Stimulated activated CD4-positive, alpha-beta T cell treated with anti-CD3 and anti-CD28 coated beads, Interleukin-2, amount 100 ng/mL, for 24 hours (primary cell): ENCODE measurements around the gene DIAPH1.

Experiments used
- DNase-seq, 2 donors: peaks; one replicate each; pipeline ENCODE4 v3.0.0-alpha.2; 2020

DIAPH1 gene

DNA sequence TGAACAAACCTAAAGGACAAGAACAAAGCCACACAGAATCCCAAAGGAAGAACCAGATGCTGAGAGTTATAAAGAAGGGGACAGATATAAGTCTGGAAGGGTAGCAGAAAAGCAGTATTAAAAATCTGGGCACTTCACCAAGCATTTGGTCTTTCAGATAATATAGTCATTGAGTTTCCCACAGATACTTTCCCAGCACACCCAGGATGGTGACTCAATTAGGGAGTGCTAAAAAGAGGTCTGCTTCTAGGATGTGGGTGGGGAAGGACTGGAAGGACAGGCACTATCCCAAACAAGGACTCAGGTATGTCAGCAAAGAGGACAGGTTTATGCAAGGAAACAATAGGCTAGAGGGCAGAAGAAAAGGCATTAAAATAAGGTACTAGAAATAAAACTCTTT lies 59.3 kb downstream of the DIAPH1 start:
- no peak for DNase-seq

GRCh38 chr5:141558150-141558549 lies 60.6 kb downstream of the DIAPH1 start:
- no peak for DNase-seq

GRCh38 chr5:141557681-141558136 lies 61.1 kb downstream of the DIAPH1 start:
- DNase-seq = peak; percentile 82 to 85

DNA sequence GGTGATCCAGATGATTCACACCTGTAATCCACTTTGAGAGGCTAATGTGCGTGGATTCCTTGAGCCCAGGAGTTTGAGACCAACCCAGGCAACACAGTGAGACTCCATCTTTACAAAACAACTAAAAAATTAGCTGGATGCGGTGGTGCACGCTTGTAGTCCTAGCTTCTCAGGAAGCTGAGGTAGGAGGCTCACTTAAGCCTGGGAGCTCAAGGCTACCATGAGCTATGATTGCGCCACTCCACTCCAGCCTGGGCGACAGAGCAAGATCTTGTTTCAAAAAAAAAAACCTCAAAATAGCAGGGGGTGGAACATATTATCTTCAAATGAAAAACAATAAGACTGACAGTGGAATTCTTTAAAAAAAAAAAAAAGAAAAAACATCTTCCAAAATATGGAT lies 70.9 kb downstream of the DIAPH1 start:
- no peak for DNase-seq

DNA sequence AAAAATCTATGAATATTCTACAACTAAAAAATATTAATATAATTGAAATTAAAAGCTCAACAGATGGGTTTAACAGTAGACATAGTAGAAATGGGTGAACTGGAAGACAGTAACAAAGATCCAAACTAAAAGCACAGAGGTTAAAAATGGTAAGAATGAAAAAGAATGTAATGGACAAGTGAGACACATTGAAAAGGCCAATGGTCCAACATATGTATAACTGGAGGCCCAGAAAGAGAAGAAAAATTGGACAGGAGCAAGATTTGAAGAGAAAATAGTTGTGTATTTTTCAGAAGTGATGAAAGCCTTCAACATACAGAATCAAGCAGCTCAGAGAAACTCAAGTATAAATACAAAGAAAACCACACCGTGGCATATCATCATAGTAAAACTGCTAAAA lies 71.3 kb downstream of the DIAPH1 start:
- DNase-seq = no peak

DNA sequence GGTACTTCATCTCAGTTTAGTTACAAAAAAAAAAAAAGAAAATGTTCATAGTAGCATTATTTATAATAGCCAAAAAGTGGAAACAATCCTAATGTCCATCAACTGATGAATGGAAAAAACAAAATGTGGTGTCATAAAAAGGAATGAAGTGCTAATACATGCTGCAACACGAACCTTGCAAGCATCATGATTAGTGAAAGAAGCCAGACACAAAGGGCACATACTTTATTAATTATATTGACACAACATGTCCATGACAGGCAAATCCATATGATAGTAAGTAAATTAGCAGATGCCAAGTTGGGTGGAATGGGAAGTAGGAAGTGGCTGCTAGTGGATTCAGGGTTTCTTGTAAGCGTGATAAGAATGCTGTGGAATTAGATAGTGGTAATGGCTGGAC lies 75.7 kb downstream of the DIAPH1 start:
- DNase-seq = no peak

- DNase-seq = no peak
Measured at GRCh38 chr5:141534492-141535213, 84.1 kb downstream of the DIAPH1 start.

DNA sequence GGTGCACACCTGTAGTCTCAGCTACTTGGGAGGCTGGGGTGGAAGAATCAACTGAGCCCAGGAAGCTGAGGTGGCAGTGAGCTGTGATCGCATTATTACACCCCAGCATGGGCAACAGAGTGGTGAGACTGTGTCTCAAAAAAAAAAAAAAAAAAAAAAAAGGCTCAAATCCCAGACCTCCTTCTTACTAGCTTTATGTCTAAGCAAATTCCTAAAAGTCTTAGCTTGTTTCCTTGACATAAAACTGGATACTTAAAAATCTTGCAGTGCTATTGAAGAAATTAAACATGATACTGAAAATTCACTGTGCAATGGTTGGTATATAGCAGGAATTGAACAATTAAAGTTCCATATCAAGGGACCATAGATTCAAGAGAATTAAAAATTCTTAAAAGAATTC lies 84.9 kb downstream of the DIAPH1 start:
- no peak for DNase-seq

DNA sequence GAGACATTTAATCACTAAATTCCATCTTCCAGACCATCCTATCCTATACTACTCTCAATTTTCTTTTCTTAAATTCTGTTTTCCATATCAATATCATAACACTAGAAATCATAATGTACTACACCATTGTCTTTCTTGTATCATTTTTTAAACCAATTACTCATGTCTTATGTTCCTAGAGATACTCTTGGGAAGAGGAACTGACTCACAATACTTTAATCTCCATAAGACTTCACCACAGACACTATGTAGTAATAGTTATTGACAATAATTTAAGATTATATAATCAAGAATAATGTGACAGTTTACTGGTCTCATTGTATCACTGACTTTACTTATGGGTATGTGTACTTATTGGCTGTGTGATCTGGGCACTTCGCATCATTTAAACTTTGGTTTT lies 86.1 kb downstream of the DIAPH1 start:
- DNase-seq = no peak

DNA sequence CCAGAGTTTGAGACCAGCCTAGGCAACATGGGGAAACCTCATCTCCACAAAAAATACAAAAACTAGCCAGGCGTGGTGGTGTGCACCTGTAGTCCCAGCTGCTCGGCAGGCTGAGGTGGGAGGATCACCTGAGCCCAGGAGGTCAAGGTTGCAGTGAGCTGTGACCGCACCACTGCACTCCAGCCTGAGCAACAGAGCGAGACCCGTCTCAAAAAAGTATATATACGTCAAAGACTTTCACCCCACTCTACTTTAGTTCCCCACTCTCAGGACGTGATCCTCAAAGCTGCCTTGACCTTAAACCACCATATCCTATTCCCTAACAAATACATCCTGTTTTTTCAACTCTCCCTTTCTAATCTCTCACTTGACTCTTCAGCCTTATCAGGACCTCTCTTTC lies 88.9 kb downstream of the DIAPH1 start:
- no peak for DNase-seq

DNA sequence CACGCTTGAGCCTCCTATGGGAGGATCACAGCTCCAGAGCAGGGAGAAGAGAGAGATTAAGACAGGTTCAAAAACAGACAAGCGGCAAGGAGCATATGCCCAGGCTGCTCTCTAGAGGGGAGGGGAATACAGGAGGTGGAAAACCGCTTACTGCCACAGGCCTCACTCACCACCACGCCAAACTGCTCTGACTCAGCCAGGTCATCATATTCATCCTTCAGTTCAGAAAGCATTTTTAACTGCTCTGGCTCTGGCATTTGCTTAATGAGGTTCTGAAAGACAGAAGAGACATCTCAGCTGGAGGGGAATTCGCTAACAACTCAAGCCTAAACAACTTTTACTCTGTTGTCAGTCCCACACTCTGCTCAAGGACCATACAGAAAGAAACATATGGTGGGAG lies 89.8 kb downstream of the DIAPH1 start:
- DNase-seq = peak in 1 of 2 donors; percentile 4

DNA sequence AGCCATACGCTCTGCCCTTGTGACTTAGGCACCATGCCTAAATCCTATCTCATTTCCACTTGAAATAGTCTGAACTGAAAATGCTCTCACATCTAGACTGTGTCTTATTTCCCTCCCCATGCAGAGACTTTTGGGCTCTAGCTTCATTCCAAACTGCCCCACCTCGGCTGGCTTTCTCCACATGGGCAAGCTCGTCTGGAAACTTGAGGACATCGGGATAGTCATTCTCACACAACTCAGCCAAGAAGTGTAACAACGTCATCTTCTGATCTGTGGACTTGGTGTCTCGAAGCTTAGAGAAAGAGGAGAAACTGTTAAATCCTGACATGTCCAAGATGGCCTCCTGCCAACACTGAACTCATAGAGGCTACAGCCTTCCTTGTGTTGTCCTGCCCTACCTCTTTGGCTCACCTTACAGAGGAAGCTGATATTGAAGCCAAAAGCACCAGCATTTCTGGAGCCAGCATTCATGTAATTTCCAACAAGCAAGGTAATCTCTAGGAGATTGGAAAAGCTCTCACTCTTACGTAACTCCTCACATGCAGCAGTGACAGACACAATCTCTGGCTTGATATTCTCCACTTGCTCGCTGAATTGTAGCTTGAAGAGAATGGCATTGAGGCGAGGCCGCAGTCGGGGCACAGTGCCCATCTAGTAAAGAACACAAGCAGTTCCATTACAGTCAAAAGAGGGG lies 90.4 kb downstream of the DIAPH1 start:
- DNase-seq = peak in 1 of 2 donors; percentile 5

DNA sequence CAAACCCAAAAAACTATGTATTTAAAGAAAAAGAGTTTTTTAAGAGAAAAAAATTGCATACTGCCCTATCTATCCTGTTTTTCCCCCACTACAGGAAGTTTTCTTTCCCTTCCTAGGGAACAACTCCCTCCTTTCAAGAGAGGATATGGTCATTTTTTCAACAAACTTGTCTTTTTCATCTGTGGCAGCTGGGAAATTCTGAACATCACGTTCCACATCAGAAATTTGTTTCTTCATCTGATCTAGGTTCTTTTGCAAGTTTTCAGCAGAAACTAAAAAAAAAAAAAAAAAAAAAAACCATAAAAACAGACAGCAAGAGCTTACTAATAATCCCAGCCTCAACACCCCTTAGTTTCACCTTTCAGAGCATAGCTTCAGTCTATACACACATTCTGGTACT lies 91.4 kb downstream of the DIAPH1 start:
- no peak for DNase-seq

DNA sequence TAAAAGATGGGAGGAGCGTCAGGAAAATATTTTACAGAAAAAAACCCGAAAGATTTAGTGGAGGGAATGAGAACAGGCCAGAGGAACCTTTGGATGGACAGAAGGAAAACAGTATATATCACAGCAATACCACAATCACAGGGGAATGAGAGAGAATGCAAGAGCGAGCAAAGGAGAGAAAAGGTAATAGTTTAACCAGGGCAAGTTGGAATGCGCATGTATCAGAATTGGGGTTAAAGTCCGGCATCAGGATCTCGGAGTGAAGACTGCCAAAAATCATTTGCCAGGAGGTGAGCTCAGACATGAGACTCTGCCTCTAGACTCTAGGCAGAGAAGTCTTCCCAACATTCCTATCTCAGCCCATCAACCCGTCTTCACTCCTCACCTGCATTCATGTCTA lies 93.1 kb downstream of the DIAPH1 start:
- DNase-seq = no peak

DNA sequence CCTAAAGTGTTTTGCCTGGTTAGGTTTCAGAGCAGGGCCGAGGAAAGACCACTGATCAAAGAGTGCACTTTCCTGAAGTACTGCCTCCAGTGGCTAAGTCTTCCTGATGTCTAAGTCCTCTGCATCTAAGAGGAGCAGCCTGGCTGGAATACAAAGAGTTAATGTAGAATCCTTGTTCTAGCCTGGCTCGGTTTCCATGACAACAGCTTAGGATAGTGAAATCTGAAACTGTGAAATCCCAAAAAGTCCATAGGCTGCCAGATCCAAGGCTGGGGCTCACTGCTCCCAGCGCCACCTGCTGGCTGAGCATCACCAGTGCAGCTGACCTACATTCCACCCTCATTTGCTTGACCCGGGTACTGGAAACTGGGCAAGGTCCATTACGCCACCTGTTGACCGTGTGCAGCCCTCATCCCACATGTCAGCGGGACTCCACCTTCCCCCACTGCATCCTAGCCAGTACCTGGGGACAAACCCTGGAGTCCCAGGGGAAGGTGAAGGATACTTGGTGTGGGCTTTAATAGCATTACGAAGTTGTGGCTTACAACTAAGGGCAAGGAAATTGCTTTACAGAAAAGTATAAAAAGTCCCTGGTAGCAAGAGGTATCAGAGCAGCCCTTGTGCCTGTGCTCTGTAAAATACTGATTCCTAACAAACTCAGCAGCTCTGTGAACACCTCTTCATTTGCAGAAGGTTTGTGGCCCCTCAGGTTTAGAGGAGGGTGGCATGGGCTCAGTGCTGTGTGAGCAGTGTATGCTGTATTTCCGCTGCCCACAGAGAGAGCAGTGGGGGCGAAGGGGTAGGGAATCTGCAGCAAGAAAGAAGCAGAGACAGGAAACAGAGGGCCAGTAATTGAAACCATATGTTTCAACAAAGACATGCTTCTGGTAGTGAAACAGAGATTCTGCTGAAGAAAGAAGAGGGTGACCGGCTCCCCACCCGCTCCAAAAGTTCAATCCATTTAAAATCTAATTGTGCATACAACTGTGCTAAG lies 93.9 kb downstream of the DIAPH1 start:
- DNase-seq = peak; percentile 52 to 63

- DNase-seq = no peak
Measured at GRCh38 chr5:141523991-141524390, 94.8 kb downstream of the DIAPH1 start.

DNA sequence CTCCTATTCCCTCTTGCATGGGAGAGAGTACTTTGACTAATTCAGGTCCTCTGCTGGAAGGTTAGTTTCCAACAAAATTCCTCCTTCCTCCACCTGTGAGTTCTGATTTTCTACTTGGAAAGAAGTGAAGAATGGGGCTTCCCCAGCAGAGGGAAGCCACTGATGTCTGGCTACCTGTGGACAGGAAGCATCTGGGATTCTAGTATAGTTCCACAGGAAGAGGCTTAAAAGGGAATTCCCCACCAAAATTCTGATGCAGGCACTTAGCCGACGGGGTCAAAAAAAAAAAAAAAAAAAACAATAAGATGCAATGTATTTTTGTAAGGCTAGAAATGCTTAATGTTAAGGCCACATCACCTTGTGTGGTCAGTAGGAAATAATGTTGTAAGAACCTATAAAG lies 96.5 kb downstream of the DIAPH1 start:
- no peak for DNase-seq

- DNase-seq = no peak
Measured at GRCh38 chr5:141521244-141521781, 97.5 kb downstream of the DIAPH1 start.

DNA sequence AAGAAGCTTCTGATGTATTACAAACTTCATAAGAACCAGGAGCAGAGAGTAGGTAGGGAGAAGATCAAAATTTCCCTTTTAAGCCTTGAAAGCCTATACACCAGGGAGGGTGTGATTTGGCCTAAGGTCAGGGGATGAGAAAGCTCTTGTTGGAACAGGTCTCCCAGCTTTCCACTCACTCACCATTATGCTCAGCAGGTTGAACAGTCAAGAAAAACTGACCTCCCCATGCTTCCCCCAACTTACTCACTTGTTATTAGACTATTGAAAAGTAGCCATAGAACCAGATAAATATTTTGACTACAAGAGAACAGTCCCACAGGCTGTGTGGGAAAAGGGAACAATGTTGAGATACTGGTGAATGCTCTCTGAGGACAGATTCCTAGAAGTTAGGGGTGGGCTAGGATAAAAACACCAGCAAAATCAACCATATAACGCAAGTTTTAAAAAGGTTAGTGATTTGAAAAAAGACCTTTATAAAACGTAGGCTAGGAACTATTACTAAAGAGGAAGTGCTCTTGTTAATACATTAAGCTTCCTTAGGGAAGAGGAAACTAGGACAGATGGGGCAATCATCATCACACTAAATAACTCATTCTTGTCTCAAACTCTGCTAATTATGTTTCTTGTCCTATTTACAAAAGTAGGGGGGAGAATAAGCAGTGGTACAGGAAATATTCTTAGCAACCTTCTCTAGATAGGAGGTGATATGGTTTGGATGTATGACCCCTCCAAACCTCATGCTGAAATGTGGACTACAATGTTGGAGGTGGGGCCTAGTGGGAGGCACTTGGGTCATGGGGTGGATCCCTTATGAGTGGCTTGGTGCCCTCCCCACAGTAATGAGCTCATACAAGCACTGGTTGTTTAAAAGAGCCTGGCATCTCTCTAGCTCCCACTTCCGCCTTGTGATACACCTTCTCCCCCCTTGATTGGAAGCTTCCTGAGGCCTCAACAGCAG lies 98.9 kb downstream of the DIAPH1 start:
- no peak for DNase-seq

DNA sequence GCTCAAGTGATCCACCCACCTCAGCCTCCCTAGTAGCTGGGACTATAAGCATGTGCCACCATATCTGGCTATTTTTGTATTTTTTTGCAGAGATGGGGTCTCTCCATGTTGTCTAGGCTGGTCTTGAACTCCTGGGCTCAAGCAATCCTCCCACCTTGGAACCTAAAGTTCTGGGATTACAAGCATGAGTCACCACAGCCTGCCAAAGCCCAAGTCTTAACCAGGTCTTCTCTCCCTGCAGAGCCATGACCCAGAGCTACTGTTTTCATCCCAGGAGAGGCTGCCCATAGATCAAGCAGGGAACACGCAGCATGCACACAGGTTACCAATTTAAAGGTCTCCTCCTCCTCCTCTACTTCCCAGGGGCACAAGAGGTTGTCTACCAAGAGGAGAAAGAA lies 100.2 kb downstream of the DIAPH1 start:
- no peak for DNase-seq

DNA sequence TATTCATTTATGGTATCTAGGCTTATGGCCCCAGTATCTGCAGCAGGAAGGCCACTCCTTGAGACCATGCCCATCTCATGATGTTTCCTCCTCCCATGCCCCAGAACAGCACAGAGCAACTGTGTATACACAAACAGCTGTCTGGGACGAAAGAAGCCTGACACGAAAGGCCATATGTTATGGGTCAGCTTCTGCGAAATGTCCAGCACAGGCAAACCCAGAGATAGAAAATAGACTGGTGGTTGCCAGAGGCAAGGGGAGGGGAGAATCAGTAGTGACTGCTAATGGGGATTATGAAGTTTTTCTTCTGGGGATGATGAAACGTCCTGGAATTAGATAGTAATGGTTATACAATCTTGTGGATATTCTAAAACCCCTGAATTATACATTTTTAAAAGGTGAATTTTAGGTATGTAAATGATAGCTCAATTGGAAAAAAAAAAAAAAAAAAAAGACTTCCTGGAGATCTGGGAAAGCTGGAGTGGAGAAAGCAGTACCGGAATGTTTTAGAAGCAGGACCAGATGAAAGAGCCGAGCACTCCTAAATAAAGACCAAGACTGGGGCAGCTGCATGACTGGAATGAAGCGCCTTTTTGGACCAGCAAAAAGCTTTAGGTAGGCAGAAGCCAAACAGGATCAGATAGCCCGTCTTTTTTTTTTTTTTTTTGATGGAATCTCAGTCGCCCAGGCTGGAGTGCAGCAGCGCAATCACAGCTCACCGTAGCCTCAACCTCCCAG lies 100.8 kb downstream of the DIAPH1 start:
- no peak for DNase-seq
